ENCODE data around the gene GOLGA6L2. TPM values are rescaled to one million over a fixed set of nuclear protein-coding genes. Genes with fewer than 3 reads are reported as not detected.

Gene GOLGA6L2
- total RNA-seq, 1 donor from 2014 or later, result not detected

- TF ChIP-seq CTCF (IDR thresholded peaks at IDR 0.05; ENCODE audit: insufficient read depth, low read depth, low read length) (no peak), EZH2 (IDR thresholded peaks at IDR 0.05; ENCODE audit: insufficient read depth, low read length) (no peak)
- no peaks in the 10 kb centered on the region for H3K36me3 Mint-ChIP-seq (ENCODE audit: low read depth, unreplicated experiment)
- peaks cover 6% of the 10 kb centered on the region for H3K4me1 Mint-ChIP-seq (ENCODE audit: low read depth, unreplicated experiment)
- Histone ChIP-seq H3K4me3 (ENCODE audit: insufficient read depth, low read depth, low read length) (no peak overlapping the region), H3K79me2 (ENCODE audit: insufficient read depth, low read length) (no peaks in the 10 kb centered on the region), H4K20me1 (ENCODE audit: insufficient read depth, low read length) (no peaks in the 10 kb centered on the region), H3K36me3 (ENCODE audit: insufficient read depth, low read length) (no peaks in the 10 kb centered on the region), H3K9me3 (ENCODE audit: insufficient read depth, low read depth, low read length) (no peaks in the 10 kb centered on the region), H2AFZ (ENCODE audit: low read depth, low read length) (no peak overlapping the region), H3K9ac (ENCODE audit: low read length) (no peak overlapping the region), H3K4me1 (ENCODE audit: insufficient read depth, low read length) (peaks cover 5% of the 10 kb centered on the region), H3K27ac (ENCODE audit: low read depth, low read length) (no peak overlapping the region), H3K4me2 (ENCODE audit: low read length) (no peak overlapping the region), H3K27me3 (ENCODE audit: insufficient read depth, low read length) (no peaks in the 10 kb centered on the region)
- no peak overlapping the region for H3K27ac Mint-ChIP-seq (ENCODE audit: unreplicated experiment)
- H3K27me3 Mint-ChIP-seq (ENCODE audit: low read depth, unreplicated experiment), result no peaks in the 10 kb centered on the region
- H3K9me3 Mint-ChIP-seq (ENCODE audit: unreplicated experiment), result peaks cover 2% of the 10 kb centered on the region
- no peak for FAIRE-seq
- DNase-seq (ENCODE audit: low read depth), result no peak
- H3K4me3 Mint-ChIP-seq (ENCODE audit: unreplicated experiment), result no peak overlapping the region
These were observed 22.7 kb downstream of the GOLGA6L2 start for GRCh38 chr15:23424111-23424904.

GRCh38 chr15:23422946-23423708, 23.9 kb downstream of the GOLGA6L2 start:
- peaks cover 5% of the 10 kb centered on the region for H3K4me1 ChIP-seq (ENCODE audit: insufficient read depth, low read length)
- H3K27me3 ChIP-seq (ENCODE audit: insufficient read depth, low read length), result no peaks in the 10 kb centered on the region
- H3K4me1 Mint-ChIP-seq (ENCODE audit: low read depth, unreplicated experiment), result peaks cover 6% of the 10 kb centered on the region
- peak; percentile 99 for FAIRE-seq
- H3K79me2 ChIP-seq (ENCODE audit: insufficient read depth, low read length), result no peaks in the 10 kb centered on the region
- H3K4me3 ChIP-seq (ENCODE audit: insufficient read depth, low read depth, low read length), result no peak overlapping the region
- H2AFZ ChIP-seq (ENCODE audit: low read depth, low read length), result no peak overlapping the region
- DNase-seq (ENCODE audit: low read depth), result no peak
- H3K27me3 Mint-ChIP-seq (ENCODE audit: low read depth, unreplicated experiment), result no peaks in the 10 kb centered on the region
- no peak overlapping the region for H3K4me3 Mint-ChIP-seq (ENCODE audit: unreplicated experiment)
- H3K36me3 Mint-ChIP-seq (ENCODE audit: low read depth, unreplicated experiment), result no peaks in the 10 kb centered on the region
- H3K36me3 ChIP-seq (ENCODE audit: insufficient read depth, low read length), result no peaks in the 10 kb centered on the region
- H3K4me2 ChIP-seq (ENCODE audit: low read length), result peak overlapping the region; percentile 11
- H3K27ac ChIP-seq (ENCODE audit: low read depth, low read length), result no peak overlapping the region
- no peak overlapping the region for H3K27ac Mint-ChIP-seq (ENCODE audit: unreplicated experiment)
- H3K9me3 ChIP-seq (ENCODE audit: insufficient read depth, low read depth, low read length), result no peaks in the 10 kb centered on the region
- H3K9ac ChIP-seq (ENCODE audit: low read length), result no peak overlapping the region
- no peaks in the 10 kb centered on the region for H4K20me1 ChIP-seq (ENCODE audit: insufficient read depth, low read length)
- peaks cover 2% of the 10 kb centered on the region for H3K9me3 Mint-ChIP-seq (ENCODE audit: unreplicated experiment)
- TF ChIP-seq EZH2 (IDR thresholded peaks at IDR 0.05; ENCODE audit: insufficient read depth, low read length), result no peak

GRCh38 chr15:23422099-23422945, 24.7 kb downstream of the GOLGA6L2 start:
- H3K36me3 ChIP-seq (ENCODE audit: insufficient read depth, low read length), result no peaks in the 10 kb centered on the region
- H3K79me2 ChIP-seq (ENCODE audit: insufficient read depth, low read length), result no peaks in the 10 kb centered on the region
- Mint-ChIP-seq H3K27ac (ENCODE audit: unreplicated experiment) (no peak overlapping the region), H3K27me3 (ENCODE audit: low read depth, unreplicated experiment) (no peaks in the 10 kb centered on the region), H3K4me1 (ENCODE audit: low read depth, unreplicated experiment) (peaks cover 6% of the 10 kb centered on the region), H3K4me3 (ENCODE audit: unreplicated experiment) (no peak overlapping the region), H3K36me3 (ENCODE audit: low read depth, unreplicated experiment) (no peaks in the 10 kb centered on the region), H3K9me3 (ENCODE audit: unreplicated experiment) (peaks cover 2% of the 10 kb centered on the region)
- no peaks in the 10 kb centered on the region for H3K9me3 ChIP-seq (ENCODE audit: insufficient read depth, low read depth, low read length)
- H2AFZ ChIP-seq (ENCODE audit: low read depth, low read length), result no peak overlapping the region
- no peaks in the 10 kb centered on the region for H4K20me1 ChIP-seq (ENCODE audit: insufficient read depth, low read length)
- H3K27ac ChIP-seq (ENCODE audit: low read depth, low read length), result no peak overlapping the region
- H3K4me3 ChIP-seq (ENCODE audit: insufficient read depth, low read depth, low read length), result no peak overlapping the region
- H3K9ac ChIP-seq (ENCODE audit: low read length), result no peak overlapping the region
- peaks cover 5% of the 10 kb centered on the region for H3K4me1 ChIP-seq (ENCODE audit: insufficient read depth, low read length)
- H3K4me2 ChIP-seq (ENCODE audit: low read length), result peak overlapping the region; percentile 11
- no peak for TF ChIP-seq EZH2 (IDR thresholded peaks at IDR 0.05; ENCODE audit: insufficient read depth, low read length)
- no peak for TF ChIP-seq CTCF (IDR thresholded peaks at IDR 0.05; ENCODE audit: insufficient read depth, low read depth, low read length)
- DNase-seq (ENCODE audit: low read depth) (no peak), FAIRE-seq (no peak)
- H3K27me3 ChIP-seq (ENCODE audit: insufficient read depth, low read length), result no peaks in the 10 kb centered on the region

All from astrocyte (in vitro differentiated cells and primary cell).